ENCODE measurements around the gene CENPN. TPM values are rescaled to one million over a fixed set of nuclear protein-coding genes. Genes with fewer than 3 reads are reported as not detected.

The CENPN gene
- total and polyA plus RNA-seq, 2 of the 13 experiments (the other 11 are each of a cell fraction or from before 2014, with no cell fraction given) = 29.7 to 129 TPM

GRCh38 chr16:81035398-81035974 lies 28.5 kb downstream of the CENPN start, which contains the start of gene ATMIN (continued):
- TF ChIP-seq POLR2A (IDR thresholded peaks at IDR 0.05; ENCODE audit: insufficient read depth in 1 of 2, low read depth in 2 of 2, low read length in 2 of 2) (peak in 1 of 2 experiments; percentile 68; a peak in 2 of 4 replicates), ZNF749 (CRISPR knock-in tag; IDR thresholded peaks at IDR 0.05; ENCODE audit: borderline replicate concordance) (peak; percentile 42; the same call in 1 of the 2 replicates), ZNF607 (CRISPR knock-in tag; IDR thresholded peaks at IDR 0.05; ENCODE audit: borderline replicate concordance) (no peak), ZBTB7B (CRISPR knock-in tag; IDR thresholded peaks at IDR 0.05) (peak; percentile 31; the same call in 1 of the 2 replicates), ISL2 (CRISPR knock-in tag; IDR thresholded peaks at IDR 0.05) (peak; percentile 43; the same call in 1 of the 2 replicates), TP53 (CRISPR knock-in tag; conservative IDR thresholded peaks at IDR 0.05) (no peak), MLLT10 (CRISPR knock-in tag; IDR thresholded peaks at IDR 0.05) (no peak), AHR (CRISPR knock-in tag; IDR thresholded peaks at IDR 0.05) (0 out of 2 replicates have a peak, but pooled peaks have one; percentile 31), EP300 (IDR thresholded peaks at IDR 0.05; ENCODE audit: low read depth in 2 of 2, low read length in 2 of 2) (peak in 1 of 2 experiments; percentile 52; a peak in 1 of 4 replicates), EP300 (CRISPR knock-in tag; IDR thresholded peaks at IDR 0.05; ENCODE audit: borderline replicate concordance) (no peak), KDM1A (CRISPR knock-in tag; IDR thresholded peaks at IDR 0.05) (no peak), ATM (IDR thresholded peaks at IDR 0.05; ENCODE audit: borderline replicate concordance) (no peak), ARNTL (CRISPR knock-in tag; IDR thresholded peaks at IDR 0.05) (0 out of 2 replicates have a peak, but pooled peaks have one; percentile 24), ZNF782 (CRISPR knock-in tag; IDR thresholded peaks at IDR 0.05; ENCODE audit: borderline replicate concordance) (no peak), KLF16 (CRISPR knock-in tag; IDR thresholded peaks at IDR 0.05) (peak in 1 of 2 experiments; percentile 61; a peak in 1 of 4 replicates), MATR3 (CRISPR knock-in tag; IDR thresholded peaks at IDR 0.05) (no peak), ETS1 (CRISPR knock-in tag; IDR thresholded peaks at IDR 0.05) (0 out of 2 replicates have a peak, but pooled peaks have one; percentile 15), TBX2 (CRISPR knock-in tag; IDR thresholded peaks at IDR 0.05; ENCODE audit: borderline replicate concordance) (peak; percentile 43; the same call in 1 of the 2 replicates), CHD4 (IDR thresholded peaks at IDR 0.05; ENCODE audit: borderline replicate concordance, low read length) (0 out of 2 replicates have a peak, but pooled peaks have one; percentile 67), IRF2 (CRISPR knock-in tag; IDR thresholded peaks at IDR 0.05) (peak; percentile 62; the same call in 1 of the 2 replicates), ZNF546 (CRISPR knock-in tag; conservative IDR thresholded peaks at IDR 0.05) (no peak; the same call in 1 of the 2 replicates), ZNF451 (CRISPR knock-in tag; IDR thresholded peaks at IDR 0.05) (peak; percentile 23; the same call in 1 of the 2 replicates)
- TF ChIP-seq, protein P1, sequence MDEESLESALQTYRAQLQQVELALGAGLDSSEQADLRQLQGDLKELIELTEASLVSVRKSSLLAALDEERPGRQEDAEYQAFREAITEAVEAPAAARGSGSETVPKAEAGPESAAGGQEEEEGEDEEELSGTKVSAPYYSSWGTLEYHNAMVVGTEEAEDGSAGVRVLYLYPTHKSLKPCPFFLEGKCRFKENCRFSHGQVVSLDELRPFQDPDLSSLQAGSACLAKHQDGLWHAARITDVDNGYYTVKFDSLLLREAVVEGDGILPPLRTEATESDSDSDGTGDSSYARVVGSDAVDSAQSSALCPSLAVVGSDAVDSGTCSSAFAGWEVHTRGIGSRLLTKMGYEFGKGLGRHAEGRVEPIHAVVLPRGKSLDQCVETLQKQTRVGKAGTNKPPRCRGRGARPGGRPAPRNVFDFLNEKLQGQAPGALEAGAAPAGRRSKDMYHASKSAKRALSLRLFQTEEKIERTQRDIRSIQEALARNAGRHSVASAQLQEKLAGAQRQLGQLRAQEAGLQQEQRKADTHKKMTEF (CRISPR knock-in tag; IDR thresholded peaks at IDR 0.05) = peak; percentile 63
- TF ChIP-seq, protein P2, sequence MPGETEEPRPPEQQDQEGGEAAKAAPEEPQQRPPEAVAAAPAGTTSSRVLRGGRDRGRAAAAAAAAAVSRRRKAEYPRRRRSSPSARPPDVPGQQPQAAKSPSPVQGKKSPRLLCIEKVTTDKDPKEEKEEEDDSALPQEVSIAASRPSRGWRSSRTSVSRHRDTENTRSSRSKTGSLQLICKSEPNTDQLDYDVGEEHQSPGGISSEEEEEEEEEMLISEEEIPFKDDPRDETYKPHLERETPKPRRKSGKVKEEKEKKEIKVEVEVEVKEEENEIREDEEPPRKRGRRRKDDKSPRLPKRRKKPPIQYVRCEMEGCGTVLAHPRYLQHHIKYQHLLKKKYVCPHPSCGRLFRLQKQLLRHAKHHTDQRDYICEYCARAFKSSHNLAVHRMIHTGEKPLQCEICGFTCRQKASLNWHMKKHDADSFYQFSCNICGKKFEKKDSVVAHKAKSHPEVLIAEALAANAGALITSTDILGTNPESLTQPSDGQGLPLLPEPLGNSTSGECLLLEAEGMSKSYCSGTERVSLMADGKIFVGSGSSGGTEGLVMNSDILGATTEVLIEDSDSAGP (CRISPR knock-in tag; IDR thresholded peaks at IDR 0.05; ENCODE audit: borderline replicate concordance) = peak; percentile 17; the same call in 1 of the 2 replicates
- TF ChIP-seq, protein P3, sequence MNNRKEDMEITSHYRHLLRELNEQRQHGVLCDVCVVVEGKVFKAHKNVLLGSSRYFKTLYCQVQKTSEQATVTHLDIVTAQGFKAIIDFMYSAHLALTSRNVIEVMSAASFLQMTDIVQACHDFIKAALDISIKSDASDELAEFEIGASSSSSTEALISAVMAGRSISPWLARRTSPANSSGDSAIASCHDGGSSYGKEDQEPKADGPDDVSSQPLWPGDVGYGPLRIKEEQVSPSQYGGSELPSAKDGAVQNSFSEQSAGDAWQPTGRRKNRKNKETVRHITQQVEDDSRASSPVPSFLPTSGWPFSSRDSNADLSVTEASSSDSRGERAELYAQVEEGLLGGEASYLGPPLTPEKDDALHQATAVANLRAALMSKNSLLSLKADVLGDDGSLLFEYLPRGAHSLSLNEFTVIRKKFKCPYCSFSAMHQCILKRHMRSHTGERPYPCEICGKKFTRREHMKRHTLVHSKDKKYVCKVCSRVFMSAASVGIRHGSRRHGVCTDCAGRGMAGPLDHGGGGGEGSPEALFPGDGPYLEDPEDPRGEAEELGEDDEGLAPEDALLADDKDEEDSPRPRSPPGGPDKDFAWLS (CRISPR knock-in tag; IDR thresholded peaks at IDR 0.05; ENCODE audit: borderline replicate concordance) = no peak

All from HepG2 (cell line).